Neural progenitor cell (in vitro differentiated cells): Measurements from ENCODE around the gene VPS33B. TPM values are rescaled to one million over a fixed set of nuclear protein-coding genes. Genes with fewer than 3 reads are reported as not detected.

Source experiments
- DNase-seq: peaks from one replicate; pipeline ENCODE4 v3.0.0-alpha.2; 2016; ENCODE audit warnings: low spot score
- H2AFZ ChIP-seq: fragments of 200-600 bp; sonication (generic); replicated peaks from 2 replicates; pipeline ENCODE4 v1.6.1; 2016; ENCODE audit warnings: antibody characterized with exemption
- H3F3A ChIP-seq: fragments of 200-600 bp; sonication (generic); 2 replicates; pipeline ENCODE4 v1.6.1; 2016; ENCODE audit warnings: antibody characterized with exemption, low read depth
- H3K27ac ChIP-seq: fragments of 200-600 bp; sonication (generic); 2 replicates; pipeline ENCODE4 v1.5.1; 2016; ENCODE audit warnings: mild to moderate bottlenecking
- H3K27me3 ChIP-seq: fragments of 200-600 bp; sonication (generic); 2 replicates; pipeline ENCODE4 v1.6.1; 2016; ENCODE audit warnings: mild to moderate bottlenecking, moderate library complexity
- H3K36me3 ChIP-seq: fragments of 200-600 bp; sonication (generic); 2 replicates; pipeline ENCODE4 v1.5.1; 2016
- H3K4me1 ChIP-seq: fragments of 200-600 bp; sonication (generic); 2 replicates; pipeline ENCODE4 v1.6.1; 2016; ENCODE audit warnings: mixed run types
- H3K4me2 ChIP-seq: fragments of 200-600 bp; sonication (generic); 2 replicates; pipeline ENCODE4 v1.6.1; 2016
- H3K4me3 ChIP-seq: fragments of 200-600 bp; sonication (generic); 2 replicates; pipeline ENCODE4 v1.5.1; 2016
- H3K79me2 ChIP-seq: fragments of 200-600 bp; sonication (generic); 2 replicates; pipeline ENCODE4 v1.6.1; 2016; ENCODE audit warnings: low read depth
- H3K9ac ChIP-seq: fragments of 200-600 bp; sonication (generic); 2 replicates; pipeline ENCODE4 v1.6.1; 2016
- H3K9me3 ChIP-seq: fragments of 200-600 bp; sonication (generic); 2 replicates; pipeline ENCODE4 v1.5.1; 2016; ENCODE audit warnings: low read depth
- H4K20me1 ChIP-seq: fragments of 200-600 bp; sonication (generic); 2 replicates; pipeline ENCODE4 v1.6.1; 2016; ENCODE audit warnings: low read depth
- H3K27ac Mint-ChIP-seq: 3 replicates; pipeline ENCODE4 v1.8.0; 2021; ENCODE audit warnings: mixed read lengths
- H3K27me3 Mint-ChIP-seq: 2 replicates; pipeline ENCODE4 v1.8.0; 2022; ENCODE audit warnings: low read depth, mild to moderate bottlenecking, inconsistent platforms, moderate library complexity, mixed read lengths; ENCODE audit not compliant: insufficient read depth
- H3K36me3 Mint-ChIP-seq: 3 replicates; pipeline ENCODE4 v1.8.0; 2021; ENCODE audit warnings: mixed read lengths
- H3K4me1 Mint-ChIP-seq: 3 replicates; pipeline ENCODE4 v1.8.0; 2021; ENCODE audit warnings: mixed read lengths
- H3K4me3 Mint-ChIP-seq: 3 replicates; pipeline ENCODE4 v1.8.0; 2021; ENCODE audit warnings: mild to moderate bottlenecking, moderate library complexity, mixed read lengths
- H3K9me3 Mint-ChIP-seq: 3 replicates; pipeline ENCODE4 v1.8.0; 2020; ENCODE audit warnings: mixed read lengths
- EZH2 ChIP-seq: fragments of 200-600 bp; sonication (generic); IDR thresholded peaks from 2 replicates; pipeline ENCODE4 v1.6.1; 2017; ENCODE audit warnings: antibody characterized with exemption, mild to moderate bottlenecking, moderate library complexity
- EZH2phosphoT487 ChIP-seq: fragments of 200-600 bp; sonication (generic); IDR thresholded peaks from 2 replicates; pipeline ENCODE4 v1.6.1; 2017; ENCODE audit warnings: antibody characterized with exemption
- total RNA-seq: library from RNA; depleted of rRNA; stranded (reverse); fragments of >200 nt; gene quantifications from 2 replicates; pipeline ENCODE4 v1.2.3, GENCODE V29; 2015; ENCODE audit warnings: low replicate concordance
- TF ChIP-seq, protein P1 (sequence below): fragments of 200-600 bp; sonication (generic); IDR thresholded peaks from 2 replicates; pipeline ENCODE4 v1.5.1; 2017; ENCODE audit warnings: antibody characterized with exemption, mild to moderate bottlenecking

The VPS33B gene
- total RNA-seq, 1 donor from 2014 or later, result 13.9 TPM

DNA sequence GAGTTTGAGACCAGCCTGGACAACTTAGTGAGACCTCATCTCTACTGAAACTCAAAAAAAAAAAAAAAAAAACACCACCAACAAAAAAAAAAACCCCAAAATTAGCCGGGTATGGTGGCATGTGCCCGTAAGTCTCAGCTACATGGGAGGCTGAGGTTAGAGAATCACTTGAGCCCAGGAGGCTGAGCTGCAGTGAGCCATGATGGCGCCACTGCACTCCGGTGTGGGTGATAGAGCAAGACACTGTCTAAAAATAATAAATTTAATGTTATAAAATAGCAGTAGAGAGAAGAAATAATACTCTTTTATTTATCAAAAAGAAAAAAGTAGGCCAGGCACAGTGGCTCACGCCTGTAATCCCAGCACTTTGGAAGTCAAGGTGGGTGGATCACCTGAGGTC lies 50.3 kb downstream of the VPS33B start:
- Mint-ChIP-seq H3K4me3 (no peak overlapping the region), H3K9me3 (no peaks in the 10 kb centered on the region), H3K4me1 (no peaks in the 10 kb centered on the region), H3K36me3 (peaks cover 41% of the 10 kb centered on the region), H3K27ac (no peak overlapping the region), H3K27me3 (no peaks in the 10 kb centered on the region)
- H3K9ac ChIP-seq, result no peak overlapping the region
- TF ChIP-seq, protein P1, sequence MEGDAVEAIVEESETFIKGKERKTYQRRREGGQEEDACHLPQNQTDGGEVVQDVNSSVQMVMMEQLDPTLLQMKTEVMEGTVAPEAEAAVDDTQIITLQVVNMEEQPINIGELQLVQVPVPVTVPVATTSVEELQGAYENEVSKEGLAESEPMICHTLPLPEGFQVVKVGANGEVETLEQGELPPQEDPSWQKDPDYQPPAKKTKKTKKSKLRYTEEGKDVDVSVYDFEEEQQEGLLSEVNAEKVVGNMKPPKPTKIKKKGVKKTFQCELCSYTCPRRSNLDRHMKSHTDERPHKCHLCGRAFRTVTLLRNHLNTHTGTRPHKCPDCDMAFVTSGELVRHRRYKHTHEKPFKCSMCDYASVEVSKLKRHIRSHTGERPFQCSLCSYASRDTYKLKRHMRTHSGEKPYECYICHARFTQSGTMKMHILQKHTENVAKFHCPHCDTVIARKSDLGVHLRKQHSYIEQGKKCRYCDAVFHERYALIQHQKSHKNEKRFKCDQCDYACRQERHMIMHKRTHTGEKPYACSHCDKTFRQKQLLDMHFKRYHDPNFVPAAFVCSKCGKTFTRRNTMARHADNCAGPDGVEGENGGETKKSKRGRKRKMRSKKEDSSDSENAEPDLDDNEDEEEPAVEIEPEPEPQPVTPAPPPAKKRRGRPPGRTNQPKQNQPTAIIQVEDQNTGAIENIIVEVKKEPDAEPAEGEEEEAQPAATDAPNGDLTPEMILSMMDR, result no peak
- no peak for TF ChIP-seq EZH2
- TF ChIP-seq EZH2phosphoT487, result no peak
- no peak overlapping the region for H2AFZ ChIP-seq
- no peak overlapping the region for H3K4me2 ChIP-seq
- H3K27ac ChIP-seq, result no peak overlapping the region
- H4K20me1 ChIP-seq, result no peaks in the 10 kb centered on the region
- no peaks in the 10 kb centered on the region for H3K79me2 ChIP-seq
- H3K27me3 ChIP-seq, result no peaks in the 10 kb centered on the region
- H3K4me3 ChIP-seq, result no peak overlapping the region
- H3K36me3 ChIP-seq, result peaks cover 12% of the 10 kb centered on the region
- no peaks in the 10 kb centered on the region for H3K4me1 ChIP-seq
- no peak for DNase-seq
- peaks cover 13% of the 10 kb centered on the region for H3F3A ChIP-seq
- no peaks in the 10 kb centered on the region for H3K9me3 ChIP-seq

DNA sequence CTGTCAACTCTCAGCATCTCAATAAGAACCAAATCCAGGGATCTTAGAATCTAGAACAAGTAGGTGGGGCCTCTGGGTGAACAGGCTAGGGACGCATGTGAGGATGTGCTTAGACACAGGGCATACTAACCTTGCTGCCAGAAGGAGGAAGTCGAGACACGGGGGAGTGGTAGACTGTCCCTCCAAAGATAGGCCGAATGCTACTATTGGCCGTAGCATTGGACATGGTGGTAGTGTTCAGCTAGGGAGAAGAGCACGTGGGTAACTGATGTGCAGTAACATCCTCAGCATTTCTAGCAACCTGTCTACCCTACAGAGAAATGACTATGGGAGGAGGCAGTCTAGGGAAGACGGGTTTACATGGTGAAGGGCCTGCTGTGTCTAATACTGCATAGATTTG lies 52.1 kb downstream of the VPS33B start:
- no peak overlapping the region for H3K9ac ChIP-seq
- H2AFZ ChIP-seq, result no peak overlapping the region
- TF ChIP-seq, protein P1, result no peak
- no peak for TF ChIP-seq EZH2
- TF ChIP-seq EZH2phosphoT487, result no peak
- no peak for DNase-seq
- H3K4me1 Mint-ChIP-seq, result no peaks in the 10 kb centered on the region
- peaks cover 2% of the 10 kb centered on the region for H3K36me3 ChIP-seq
- no peak overlapping the region for H3K4me2 ChIP-seq
- peaks cover 6% of the 10 kb centered on the region for H4K20me1 ChIP-seq
- no peaks in the 10 kb centered on the region for H3K9me3 ChIP-seq
- H3K27me3 Mint-ChIP-seq, result no peaks in the 10 kb centered on the region
- H3F3A ChIP-seq, result peaks cover 17% of the 10 kb centered on the region
- no peak overlapping the region for H3K27ac Mint-ChIP-seq
- H3K27ac ChIP-seq, result no peak overlapping the region
- no peak overlapping the region for H3K4me3 Mint-ChIP-seq
- H3K36me3 Mint-ChIP-seq, result peaks cover 42% of the 10 kb centered on the region
- no peaks in the 10 kb centered on the region for H3K4me1 ChIP-seq
- H3K4me3 ChIP-seq, result no peak overlapping the region
- no peaks in the 10 kb centered on the region for H3K79me2 ChIP-seq
- no peaks in the 10 kb centered on the region for H3K9me3 Mint-ChIP-seq
- H3K27me3 ChIP-seq, result no peaks in the 10 kb centered on the region

DNA sequence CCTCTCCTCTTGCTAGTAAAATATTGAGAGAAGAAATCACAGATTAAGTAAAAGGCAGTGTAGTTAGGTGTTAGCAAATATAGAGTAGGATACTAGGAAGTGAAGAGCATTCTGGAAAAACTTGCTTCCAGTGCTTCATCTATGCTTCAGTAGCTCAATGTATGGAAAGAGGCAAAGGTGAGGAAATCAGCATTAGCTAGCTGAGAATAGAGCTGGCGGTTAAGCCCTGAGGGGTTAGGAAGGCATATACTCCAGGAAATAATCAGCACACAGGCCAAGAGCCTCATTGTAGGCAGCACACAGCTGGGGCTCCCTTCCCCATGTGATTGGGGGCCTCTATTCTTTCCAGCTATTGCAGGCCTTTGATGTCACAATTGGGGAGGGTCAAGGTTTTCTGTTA lies 54.0 kb downstream of the VPS33B start:
- no peaks in the 10 kb centered on the region for H3K4me1 ChIP-seq
- no peaks in the 10 kb centered on the region for H3K27me3 Mint-ChIP-seq
- peaks cover 34% of the 10 kb centered on the region for H3K36me3 Mint-ChIP-seq
- no peak overlapping the region for H3K4me2 ChIP-seq
- H3K27ac Mint-ChIP-seq, result no peak overlapping the region
- H3K9ac ChIP-seq, result no peak overlapping the region
- no peak for DNase-seq
- H3K4me1 Mint-ChIP-seq, result no peaks in the 10 kb centered on the region
- H4K20me1 ChIP-seq, result peaks cover 6% of the 10 kb centered on the region
- H3K9me3 Mint-ChIP-seq, result no peaks in the 10 kb centered on the region
- no peak overlapping the region for H2AFZ ChIP-seq
- peaks cover 17% of the 10 kb centered on the region for H3F3A ChIP-seq
- TF ChIP-seq EZH2 (no peak), EZH2phosphoT487 (no peak)
- TF ChIP-seq, protein P1, result no peak
- H3K27me3 ChIP-seq, result no peaks in the 10 kb centered on the region
- H3K79me2 ChIP-seq, result no peaks in the 10 kb centered on the region
- no peaks in the 10 kb centered on the region for H3K9me3 ChIP-seq
- H3K27ac ChIP-seq, result no peak overlapping the region
- no peak overlapping the region for H3K4me3 Mint-ChIP-seq
- H3K36me3 ChIP-seq, result peaks cover 6% of the 10 kb centered on the region
- H3K4me3 ChIP-seq, result no peak overlapping the region
